HK-2 (cell line): ENCODE results near the gene USP7.
A peak's percentile ranks its signal among the peaks of the same experiment; 100 is the strongest.
"Not testable (repeated sequence)": the region's sequence is repeated elsewhere in the genome, so short reads cannot be mapped to it uniquely, and the experiment has no call there.

Experiments
- DNase-seq: peaks from one replicate; pipeline ENCODE4 v3.0.0-alpha.2; 2018; ENCODE audit not compliant: unreplicated experiment

The USP7 gene

DNA sequence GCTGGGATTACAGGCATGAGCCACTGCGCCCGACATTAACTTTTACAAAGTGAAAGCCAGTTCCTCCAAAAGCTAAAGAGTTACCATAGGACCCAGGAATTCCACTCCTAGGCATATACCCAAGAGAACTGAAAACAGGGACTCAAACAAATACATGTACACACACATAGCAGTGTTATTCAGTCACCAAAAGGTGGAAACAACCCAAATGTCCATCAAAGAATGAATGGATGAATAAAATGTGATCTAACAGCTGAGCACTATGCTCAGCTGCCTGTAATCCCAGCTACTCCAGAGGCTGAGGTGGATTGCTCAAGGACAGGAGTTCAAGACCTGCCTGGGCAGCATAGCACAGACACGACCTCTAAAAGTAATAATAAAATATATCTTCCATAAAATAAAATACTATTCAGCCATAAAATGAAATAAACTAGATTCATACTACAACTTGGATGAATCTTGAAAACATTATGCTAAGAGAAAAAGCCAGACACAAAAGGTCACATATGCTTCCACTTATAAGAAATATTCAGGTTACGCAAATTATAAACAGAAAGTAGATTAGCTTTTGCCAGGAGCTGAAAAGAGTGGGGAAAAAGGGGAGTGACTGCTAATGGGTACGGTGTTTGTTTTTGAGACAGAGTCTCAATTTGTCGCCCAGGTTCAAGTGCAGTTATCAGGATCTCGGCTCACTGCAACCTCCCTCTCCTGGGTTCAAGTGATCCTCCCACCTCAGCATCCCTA is 9.3 kb upstream of the USP7 start:
- no peak for DNase-seq

DNA sequence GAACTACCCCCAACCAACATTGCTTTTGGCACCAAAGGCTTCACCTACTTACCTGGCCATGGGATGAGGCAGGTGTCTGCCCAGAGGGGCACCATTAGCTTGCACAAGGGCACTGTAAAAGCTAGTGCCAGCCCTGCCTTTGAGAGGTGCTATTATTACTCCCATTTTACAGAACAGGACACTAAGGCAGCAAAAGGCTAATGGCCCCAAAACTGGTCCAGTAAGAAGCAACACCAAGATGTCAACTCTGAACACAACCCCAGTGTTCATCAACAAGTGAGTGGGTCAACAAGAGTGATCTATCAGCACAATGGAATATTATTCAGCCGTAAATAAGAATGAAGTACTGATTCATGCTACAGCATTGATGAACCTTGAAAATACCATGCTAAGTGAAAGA is 7.7 kb upstream of the USP7 start:
- no peak for DNase-seq

GRCh38 chr16:8969202-8969897 is 5.6 kb upstream of the USP7 start:
- not testable (repeated sequence) for DNase-seq

DNA sequence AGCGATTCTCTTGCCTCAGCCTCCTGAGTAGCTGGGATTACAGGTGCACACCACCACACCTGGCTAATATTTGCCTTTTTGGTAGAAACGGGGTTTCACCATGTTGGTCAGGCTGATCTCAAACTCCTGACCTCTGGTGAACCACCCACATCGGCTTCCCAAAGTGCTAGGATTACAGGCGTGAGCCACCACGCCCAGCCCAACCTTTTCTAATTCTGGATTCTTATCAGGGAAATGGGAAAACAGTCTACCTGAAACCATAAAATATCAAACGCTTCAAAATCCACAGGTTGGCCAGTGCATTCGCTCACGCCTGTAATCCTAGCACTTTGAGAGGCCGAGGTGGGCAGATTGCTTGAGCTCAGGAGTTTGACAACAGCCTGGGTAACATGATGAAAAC is 4.3 kb upstream of the USP7 start:
- not testable (repeated sequence) for DNase-seq

DNA sequence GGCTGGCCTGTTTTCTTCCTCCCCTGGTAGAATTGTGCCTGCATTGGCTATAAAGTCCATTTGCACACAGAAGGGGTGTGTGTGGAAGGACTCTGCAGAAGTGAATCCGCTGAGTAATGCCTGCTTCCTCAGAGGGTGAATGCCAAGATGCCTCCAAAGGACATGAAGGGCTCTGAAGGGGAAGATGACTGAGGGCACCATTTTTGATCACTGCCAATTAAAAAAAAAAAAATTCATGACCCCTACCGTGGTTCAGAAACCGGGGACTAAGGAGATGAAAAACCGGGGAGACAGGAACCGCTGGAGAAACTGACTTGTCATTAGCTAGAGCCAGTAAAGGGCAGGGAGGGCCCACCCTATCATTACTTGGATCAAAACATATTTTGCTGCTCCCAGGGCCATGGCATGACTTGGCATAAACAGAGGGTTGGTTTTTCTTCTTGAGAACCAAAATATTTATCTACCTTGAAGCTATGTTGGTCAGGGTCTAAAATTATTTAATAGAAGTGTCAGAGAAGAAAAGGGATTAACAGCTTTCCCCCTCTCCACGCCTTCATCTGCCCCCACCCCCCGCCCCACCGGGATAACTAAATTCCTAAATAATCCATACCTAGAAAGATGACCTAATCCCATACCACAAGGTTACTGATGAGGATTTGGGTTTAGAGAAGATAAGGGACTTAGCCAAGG is 3.6 kb upstream of the USP7 start:
- DNase-seq: no peak

DNA sequence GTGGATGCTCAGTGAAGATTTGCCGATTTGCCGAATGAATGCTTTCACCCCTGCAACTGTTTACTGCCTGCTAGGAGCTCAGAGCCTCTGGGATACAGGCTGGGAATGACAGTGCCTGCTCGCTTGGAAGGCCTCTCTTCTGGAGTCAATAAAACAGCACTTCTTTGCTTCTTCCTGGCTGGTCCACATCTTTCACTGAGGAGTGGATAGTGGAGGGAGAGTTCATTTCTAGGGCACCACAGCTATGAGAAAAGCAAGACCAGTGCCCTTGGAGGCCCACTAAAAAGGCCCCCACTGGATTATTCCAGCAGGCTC is 3.1 kb upstream of the USP7 start:
- DNase-seq: no peak

- DNase-seq: no peak
These were observed 756 bp upstream of the USP7 start for GRCh38 chr16:8964462-8964861.

DNA sequence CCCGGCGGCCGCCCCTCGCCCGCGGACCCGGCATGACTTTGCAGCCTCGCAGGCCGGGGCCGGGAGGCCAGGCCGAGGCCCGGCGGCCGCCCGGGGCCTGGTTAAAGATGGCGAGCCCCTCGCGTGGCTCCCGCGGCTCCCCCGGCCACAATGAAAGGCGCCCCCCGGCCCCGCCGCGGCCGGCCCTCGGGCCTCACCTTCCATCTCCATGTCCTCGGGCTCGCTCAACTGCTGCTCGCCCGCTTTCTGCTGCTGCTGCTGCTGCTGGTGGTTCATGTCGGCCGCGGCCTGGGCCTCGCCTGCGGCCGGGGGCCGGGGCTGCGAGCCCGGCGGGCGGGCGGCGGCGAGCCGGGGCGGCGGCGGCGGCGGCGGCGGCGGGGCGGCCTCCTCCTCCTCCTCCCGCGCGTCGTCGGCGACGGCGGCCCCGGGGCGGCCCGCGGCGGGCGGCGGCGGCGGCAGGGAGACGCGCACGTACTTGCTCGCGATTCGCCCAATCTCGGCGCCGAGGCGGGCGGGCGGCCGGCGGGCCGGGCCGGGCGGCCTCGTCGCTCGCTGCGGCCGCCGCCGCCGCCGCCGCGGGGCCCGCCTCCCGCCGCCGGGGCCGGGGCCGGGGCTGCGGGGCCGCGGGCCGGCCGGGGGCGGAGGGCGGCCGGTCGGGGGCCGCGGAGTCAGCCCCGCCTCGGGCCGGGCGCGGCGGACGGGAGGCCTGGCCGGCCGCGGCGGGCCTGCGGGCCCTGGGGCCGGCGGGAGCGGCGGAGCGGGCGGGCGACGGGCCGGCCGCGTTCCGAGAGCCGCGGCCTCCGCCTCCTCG is 491 bp downstream of the USP7 start:
- DNase-seq: peak; percentile 3

GRCh38 chr16:8962393-8963009 is 1.2 kb downstream of the USP7 start:
- DNase-seq: peak; percentile 7

GRCh38 chr16:8961811-8962390 is 1.8 kb downstream of the USP7 start:
- no peak for DNase-seq

DNA sequence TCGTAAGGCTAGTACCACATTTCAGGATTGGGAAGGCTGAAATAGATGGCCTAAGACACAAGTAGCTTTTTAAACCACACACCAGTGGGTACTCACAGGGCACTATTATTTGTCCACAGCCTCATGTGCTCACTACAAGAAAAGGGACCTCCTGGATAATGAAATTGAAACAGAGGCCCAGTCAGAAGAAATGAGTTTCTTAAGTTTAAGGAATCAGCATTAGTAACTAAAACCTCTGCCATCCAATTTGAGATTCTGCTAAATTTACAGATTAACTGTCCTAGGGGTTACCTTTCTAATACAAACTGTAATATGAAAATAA is 3.0 kb downstream of the USP7 start:
- DNase-seq: no peak

GRCh38 chr16:8959921-8960787 is 3.6 kb downstream of the USP7 start:
- no peak for DNase-seq

- peak; percentile 14 for DNase-seq
These were observed 5.2 kb downstream of the USP7 start for GRCh38 chr16:8958344-8959167.

DNA sequence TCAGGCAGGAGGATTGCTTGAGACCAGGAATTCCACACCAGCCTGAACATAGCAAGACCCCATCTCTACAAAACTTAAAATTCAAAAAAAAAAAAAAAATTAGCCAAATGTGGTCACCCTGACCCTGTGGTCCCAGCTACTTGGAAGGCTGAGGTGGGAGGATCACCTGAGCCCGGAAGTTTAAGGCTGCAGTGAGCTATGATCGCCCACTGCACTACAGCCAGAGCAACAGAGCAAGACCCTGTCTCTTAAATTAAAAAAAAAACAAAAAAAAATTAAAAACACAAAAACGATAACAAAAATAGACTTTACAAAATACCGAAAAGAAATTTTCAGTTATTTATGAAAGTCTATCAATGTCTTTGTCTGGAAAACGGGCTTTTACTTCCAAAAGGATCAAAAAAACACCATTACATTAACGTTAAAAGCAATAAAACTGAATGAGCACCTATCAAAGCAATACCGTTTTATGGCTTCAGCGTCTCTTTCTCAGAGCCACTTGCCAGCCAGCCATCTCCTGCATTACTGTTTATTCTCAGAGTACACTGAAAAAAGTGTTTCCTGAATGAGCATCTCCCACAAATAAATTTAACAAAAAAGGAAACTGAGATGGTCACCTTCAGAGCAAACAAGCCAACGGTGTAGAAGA is 6.1 kb downstream of the USP7 start:
- DNase-seq: no peak

- DNase-seq: no peak
These were observed 6.7 kb downstream of the USP7 start for GRCh38 chr16:8957063-8957397.

GRCh38 chr16:8956265-8957062 is 7.2 kb downstream of the USP7 start:
- no peak for DNase-seq

- DNase-seq: no peak
These were observed 7.9 kb downstream of the USP7 start for GRCh38 chr16:8955828-8956227.

- no peak for DNase-seq
These were observed 10.6 kb downstream of the USP7 start for GRCh38 chr16:8953064-8953463.
